Stimulated activated CD8-positive, alpha-beta memory T cell treated with anti-CD3 and anti-CD28 coated beads, Interleukin-4, amount 100 ng/mL, for 1 hour (primary cell): Measurements from ENCODE around the gene FAM241A.
"Not testable (repeated sequence)": the region's sequence is repeated elsewhere in the genome, so short reads cannot be mapped to it uniquely, and the experiment has no call there.

Source experiments
- DNase-seq, 2 donors: peaks; one replicate each; pipeline ENCODE4 v3.0.0-alpha.2; 2020; ENCODE audit warnings: low read depth in 2 of 2, low spot score in 1 of 2

The FAM241A gene

DNA sequence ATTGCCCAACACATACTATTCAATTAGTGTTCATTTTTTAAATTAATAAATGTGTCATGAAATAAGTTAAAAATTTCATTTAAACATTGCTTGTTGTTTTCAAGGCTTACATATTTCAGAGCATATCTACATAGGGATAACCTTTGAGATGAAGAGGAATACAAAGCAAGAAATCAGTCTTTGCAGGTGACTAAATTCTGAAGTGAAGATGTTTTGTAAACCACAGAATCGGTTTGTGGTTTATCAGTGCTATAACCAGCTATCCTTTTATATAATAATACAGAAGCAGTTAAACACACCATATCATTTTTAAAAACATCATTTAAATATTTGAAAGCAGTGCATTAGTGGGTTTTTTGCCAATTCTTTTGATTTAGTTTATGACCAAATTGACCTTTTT lies 26.9 kb downstream of the FAM241A start:
- DNase-seq = no peak

DNA sequence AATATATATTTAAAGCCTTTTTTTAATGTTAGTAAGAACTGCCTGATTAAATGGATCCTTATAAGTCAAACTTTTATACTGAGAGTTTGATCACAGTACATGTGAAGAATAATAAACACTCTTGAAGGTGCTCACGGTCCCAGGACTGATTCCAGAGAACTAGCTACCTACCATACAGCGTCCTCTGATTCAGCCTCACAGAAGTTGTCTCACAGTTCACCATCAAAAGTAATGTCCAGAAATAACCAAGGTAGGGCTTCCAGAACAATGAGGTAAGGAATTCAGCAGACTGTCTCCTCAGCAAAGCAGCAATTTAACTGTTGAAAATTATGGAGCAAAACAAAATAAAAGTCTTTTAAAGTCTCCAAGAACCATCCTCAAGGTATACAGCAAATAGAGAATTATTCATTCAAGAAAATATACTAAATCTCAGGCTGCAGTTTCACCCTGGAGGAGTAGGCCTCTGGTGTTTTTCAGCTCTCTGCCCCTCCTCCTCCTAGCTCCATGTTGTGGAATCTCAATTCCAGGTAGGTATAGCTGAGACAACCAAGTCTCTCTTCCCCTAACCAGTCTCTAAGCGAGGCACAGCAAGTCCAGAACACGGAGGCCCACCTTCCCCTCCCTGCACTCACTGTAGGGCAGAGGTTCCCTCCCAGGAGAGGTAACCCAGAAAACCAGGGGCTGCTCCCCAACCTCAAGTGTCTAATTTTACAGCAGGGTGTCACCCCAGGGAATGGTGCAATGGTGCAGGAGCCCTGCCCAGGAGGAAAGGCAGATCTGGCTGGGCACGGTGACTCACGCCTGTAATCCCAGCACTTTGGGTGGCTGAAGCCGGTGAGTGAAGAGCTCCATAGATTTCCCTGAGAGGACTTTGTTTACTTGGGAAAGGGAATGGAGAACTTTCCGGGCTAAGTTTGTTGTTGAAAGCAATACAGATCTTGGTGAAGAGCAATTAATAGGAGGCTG lies 28.6 kb downstream of the FAM241A start:
- DNase-seq = no peak

DNA sequence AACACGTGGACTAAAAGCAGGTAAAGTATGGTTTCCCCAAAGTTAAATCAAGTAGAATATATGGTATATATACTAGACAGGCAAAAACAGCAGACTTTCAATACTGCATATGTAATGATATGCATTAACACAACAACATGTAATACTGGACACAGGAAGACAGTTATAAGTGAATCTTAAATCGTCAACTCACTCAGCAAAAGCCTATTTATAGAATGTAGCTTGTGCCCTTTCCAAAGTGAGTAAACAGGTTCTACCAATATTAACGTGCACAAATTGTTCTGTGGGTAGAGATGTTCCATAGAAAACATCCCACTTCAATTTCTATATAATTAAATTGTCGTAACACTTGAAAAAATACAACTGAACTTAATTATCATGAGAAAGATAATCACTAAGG lies 30.6 kb downstream of the FAM241A start:
- DNase-seq = no peak

DNA sequence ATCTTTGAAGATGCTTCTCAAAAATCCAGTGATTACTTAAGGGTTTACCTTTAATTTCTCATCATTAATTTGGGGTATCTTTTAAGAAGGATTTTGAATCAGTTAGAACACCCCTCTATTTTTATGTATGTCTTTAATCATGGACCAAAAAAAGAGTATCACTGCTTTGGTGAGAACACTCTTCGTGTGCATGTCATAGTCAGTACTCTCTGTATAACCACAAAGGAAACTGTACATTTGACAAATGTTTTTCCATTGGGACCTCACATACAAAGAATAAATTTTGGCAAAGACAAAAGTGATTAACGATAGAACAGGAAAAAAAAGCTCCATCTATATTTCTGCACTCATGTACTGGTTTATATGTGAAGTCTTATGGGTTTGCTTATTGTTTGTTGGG lies 31.3 kb downstream of the FAM241A start:
- no peak for DNase-seq

DNA sequence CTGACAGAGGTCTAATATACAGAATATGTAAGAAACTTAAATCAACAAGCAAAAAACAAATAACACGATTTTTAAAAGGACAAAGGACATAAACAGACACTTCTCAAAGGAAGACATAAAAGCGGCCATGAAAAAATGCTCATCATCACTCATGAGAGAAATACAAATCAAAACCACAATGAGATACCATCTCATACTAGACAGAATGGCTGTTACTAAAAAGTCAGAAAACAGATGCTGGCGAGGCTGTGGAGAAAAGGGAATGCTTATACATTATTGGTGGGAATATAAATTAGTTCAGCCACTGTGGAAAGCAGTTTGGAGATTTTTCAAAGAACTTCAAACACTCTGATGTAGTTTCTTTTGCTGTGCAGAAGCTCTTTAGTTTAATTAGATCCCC lies 33.5 kb downstream of the FAM241A start:
- DNase-seq = not testable (repeated sequence)

DNA sequence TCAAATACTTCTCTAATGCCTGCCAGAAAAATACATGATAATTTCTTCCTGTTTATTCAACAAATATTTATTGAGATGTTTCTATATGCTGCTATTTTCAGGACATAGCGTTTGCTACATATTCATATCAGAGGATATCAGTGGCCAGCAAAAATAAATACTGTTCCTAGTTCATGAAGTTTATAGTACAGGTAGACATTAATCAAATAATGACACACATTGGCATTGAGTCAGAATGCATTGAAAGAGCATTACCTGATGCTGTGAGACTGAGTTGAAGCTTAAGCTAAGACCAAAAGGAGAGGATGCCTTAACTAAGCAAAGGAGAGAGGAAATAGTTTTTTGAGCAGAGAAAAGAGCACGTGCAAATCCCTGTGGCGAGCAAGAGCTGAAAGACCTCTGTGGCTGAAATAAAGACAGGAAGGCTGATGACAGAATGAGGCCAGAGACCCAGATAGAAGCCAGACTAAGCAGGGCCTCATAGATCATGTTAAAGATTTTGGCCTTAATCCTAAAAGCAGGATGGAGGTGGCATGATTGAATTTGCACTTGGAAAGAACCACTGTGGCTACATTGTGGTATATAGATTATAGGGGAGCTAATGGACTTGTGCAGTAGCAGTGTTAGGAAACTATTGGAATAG lies 36.2 kb downstream of the FAM241A start:
- no peak for DNase-seq

DNA sequence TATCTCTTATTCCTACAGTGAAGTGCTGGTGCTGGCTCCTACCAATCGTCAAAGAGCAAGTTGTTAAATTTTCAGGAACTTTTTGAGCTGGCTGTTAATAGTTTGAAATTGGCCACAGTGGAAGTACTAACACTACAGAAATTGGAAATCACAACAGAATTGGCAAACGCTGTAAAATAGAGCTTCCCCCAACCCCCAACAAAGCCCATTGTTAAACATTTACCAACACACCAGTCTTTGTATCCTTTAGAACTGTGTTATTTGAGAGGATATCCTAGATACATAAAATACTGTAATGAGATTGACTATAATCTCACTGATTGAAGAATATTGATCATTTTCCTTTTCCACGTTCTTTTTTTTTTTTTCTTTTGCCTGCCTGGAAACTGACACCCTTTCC lies 37.4 kb downstream of the FAM241A start:
- no peak for DNase-seq

DNA sequence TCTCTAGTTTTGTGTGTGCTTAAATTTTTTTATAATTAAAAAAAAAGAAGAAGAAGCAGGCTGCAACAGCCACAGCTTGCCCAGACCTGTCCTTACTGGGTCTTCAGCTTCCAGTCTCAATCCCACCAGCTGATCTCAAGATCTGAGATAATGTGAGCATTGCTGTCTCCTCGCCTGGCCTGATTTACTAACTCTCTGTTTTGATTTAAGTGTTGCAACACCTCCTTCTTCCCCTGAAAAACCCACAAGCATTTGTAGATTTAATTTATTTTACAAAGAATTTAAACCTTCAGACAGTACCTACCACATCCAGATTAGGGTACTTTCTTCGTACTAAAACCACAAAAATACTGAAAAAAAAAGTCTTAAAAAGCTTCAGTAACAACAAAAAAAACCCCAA lies 38.0 kb downstream of the FAM241A start:
- no peak for DNase-seq

DNA sequence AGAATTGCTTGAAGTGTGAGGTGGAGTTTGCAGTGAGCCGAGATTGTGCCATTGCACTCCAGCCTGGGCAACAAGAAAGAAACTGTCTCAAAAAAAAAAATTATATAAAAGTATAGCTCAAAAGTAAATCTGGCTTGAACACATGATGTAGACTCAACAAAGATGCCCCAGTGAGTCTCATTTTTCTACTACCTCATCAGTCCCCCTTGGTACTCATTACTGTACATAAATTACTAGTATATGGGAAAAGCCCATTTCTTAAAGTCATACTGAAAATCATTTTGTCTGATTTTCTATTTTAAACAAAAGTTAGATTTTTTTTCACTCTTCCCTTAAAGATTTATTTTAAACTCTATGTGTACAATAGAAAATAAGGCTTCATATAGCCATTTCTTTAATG lies 39.2 kb downstream of the FAM241A start:
- no peak for DNase-seq

DNA sequence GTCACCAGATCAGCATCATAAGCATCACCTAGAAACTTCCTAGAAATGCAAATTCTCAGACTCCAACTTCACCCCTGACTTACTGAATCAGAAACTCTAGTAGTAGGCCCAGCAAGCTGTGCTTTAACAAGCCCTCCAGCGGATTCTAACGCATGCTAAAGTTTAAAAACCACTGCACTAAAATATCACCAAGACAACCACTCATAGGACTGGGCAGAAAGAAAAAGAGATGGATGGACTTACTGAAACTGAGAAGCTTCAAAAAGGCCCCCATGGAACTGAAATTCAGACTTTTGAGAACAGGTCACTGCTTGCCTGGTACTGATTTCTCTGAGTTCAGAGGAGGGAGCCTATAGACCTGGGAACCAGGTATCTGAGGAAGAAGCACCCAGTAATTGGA lies 40.1 kb downstream of the FAM241A start:
- no peak for DNase-seq

DNA sequence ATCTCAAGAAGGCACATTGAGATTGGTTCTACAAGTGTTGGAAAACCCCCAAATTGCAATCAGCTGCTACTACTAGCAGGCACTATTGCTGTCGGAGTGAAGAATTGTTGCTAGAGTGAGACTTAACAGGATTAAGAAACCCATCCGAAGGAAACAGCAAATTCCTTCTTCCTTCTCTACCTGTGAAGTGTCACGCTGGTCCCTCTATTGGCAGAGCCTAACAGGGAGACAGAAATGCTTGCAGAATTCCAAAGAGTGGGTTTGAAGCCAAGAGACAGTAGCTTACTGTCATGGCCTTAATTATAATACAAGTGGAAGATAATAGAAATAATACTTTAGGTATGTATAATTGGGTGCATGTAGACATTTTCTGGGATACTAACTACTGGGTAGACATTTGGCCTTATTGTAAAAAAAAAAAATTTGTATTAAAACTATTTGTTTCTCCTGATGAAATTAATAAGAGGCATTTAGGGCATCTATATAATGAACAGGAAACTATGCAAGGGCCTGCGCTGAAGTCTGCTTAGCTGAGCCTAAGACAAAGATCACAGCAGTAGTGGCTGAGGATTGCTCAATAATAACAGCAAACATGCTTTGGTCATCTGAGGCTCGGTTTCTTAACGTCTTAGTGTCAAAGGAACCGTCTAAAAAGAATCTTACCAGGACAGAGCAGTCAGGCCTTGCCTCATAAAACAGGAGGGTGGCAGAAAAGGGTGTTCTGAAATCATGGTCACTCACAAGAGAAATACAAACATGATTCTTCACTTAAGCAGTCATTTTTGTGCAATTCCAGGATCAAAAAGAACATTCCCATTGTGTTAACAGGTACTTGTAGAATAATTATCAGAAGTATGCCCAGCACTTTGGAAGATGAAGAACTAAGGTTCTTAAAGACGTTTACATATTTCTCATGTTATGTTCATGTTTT lies 40.8 kb downstream of the FAM241A start:
- DNase-seq = no peak

DNA sequence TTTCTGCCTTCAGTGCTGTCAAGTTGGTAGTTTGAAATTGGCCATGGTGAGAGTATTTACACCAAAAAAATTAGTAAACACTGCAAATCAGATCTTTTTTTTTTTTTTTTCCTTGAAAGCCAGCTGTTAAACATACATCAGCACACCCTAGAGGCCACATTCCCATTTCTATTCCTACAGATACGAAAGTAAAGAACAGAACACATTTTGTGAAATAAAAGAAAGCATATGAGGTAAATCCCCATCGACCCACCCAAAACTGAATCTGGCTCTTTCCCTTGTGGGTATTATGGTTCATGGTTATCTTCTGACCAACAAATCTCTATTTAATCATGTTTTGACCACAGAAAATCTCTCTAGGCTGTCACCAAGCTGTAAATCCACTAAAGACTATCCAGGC lies 44.5 kb downstream of the FAM241A start:
- no peak for DNase-seq

DNA sequence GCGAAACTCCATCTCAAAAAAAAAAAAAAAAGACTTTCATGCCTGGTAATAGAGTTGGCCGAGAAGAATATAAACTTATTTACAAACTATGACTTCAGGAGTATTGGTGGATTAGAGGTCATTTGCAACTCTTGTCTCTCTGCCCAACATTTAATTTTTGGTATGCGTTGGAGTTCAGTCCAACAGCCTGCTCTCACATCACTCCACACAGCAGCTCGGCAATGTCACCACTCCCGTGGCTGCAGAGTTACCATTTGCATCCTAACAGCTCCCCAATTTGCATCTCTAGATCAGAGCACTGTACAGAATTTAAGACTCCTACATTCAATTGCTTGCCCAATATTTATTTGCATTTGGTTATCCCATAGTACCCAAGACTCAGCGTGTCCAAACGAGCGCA lies 45.4 kb downstream of the FAM241A start:
- no peak for DNase-seq

DNA sequence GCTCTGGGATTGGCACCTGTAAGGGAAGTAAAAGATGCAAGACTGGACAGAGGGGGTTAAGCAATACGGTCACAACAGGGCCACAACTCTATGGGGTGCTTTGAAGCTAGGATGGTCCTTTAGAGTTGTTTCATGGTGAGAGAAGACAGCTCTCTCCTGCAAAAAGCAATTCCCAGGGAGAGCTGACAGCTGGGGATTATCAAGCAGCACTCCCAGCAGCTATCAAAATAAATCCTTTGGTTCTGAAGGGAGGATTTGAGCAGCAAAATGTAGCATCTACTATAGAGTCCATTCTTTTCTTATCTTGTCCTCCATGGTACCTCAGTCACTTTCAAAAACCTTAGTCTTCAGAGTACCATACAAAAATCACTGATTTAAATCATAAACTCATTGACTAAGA lies 51.2 kb downstream of the FAM241A start:
- no peak for DNase-seq

DNA sequence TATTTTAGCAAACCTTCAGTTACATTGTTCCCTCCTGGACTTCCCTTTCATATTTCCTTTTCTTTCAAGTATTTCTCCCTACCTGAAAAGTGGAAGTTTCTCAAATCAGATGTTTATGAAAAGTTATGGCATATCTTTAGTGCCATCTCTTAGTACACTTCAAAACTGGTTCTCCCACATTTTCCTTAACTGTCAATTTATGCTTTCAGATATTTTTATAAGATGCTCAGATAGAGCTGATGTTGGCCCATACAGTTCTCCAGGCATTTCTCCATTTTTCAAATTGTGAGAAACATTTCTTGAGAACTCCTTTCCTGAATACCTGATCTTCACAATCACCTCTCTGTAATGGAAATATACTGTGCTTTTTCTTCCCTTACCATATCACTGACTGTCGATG lies 53.8 kb downstream of the FAM241A start:
- DNase-seq = no peak

DNA sequence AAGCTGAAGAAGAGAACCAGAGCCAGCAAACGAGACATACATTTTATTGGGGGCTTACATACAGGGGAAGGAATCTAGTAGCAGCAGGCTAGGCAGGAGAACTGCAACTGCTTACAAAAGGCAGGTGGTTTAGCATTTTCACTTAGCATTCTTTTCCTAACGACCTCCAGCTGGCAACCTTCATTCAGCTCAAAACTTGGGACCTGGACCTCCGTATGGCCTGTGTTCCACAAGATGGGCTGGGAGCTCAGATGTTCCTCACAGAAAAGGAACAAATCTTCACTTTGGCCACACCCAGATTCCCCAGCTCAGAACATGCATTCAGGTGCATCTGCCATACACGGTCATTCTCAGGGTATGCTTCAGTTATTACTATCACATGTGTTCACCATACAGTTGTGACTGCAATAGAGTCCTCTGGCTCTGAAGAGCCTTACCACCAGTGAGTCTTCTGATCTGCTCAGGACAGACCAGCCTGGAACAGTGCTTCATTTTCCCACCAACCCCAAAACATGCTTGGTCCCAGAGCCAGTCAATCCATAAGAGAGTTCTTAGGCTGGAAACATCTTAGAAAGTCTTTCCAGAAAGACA lies 56.8 kb downstream of the FAM241A start:
- DNase-seq = no peak

DNA sequence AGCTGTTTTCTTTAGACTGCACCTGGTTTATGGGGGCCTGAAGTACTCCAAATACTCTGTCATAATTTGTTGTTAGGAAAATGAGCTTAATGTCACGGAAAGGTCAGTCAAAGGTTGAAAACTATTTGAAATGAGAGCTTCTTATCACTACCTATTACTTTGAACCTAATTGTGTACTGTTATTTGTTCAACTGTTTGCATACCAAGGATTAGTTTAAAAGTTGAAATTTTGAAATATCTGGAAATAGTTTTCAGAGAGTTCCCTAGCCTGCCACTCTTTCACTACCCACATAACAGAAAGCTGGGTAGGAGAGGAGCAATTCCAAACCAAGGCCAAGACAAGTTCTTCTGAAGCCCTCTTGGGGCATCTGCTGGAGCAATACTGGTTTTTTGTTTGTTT lies 58.3 kb downstream of the FAM241A start:
- no peak for DNase-seq

DNA sequence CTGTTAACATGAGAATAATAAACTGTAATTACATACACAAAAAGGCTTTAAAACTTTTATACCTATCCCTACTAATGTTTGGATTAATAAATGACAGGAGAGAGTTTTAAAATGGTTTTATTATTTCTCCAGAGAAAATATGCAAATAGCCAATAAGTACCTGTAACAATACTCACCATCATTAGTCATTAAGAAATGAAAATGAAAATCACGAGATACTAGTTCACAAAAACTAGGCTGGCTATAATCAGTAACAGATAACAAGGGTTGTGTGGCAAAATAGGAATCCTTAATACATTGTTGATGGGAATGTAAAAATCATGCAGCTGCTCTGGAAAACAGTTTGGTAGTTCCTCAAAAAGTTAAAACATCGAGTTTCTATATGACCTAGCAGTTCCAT lies 61.2 kb downstream of the FAM241A start:
- no peak for DNase-seq

DNA sequence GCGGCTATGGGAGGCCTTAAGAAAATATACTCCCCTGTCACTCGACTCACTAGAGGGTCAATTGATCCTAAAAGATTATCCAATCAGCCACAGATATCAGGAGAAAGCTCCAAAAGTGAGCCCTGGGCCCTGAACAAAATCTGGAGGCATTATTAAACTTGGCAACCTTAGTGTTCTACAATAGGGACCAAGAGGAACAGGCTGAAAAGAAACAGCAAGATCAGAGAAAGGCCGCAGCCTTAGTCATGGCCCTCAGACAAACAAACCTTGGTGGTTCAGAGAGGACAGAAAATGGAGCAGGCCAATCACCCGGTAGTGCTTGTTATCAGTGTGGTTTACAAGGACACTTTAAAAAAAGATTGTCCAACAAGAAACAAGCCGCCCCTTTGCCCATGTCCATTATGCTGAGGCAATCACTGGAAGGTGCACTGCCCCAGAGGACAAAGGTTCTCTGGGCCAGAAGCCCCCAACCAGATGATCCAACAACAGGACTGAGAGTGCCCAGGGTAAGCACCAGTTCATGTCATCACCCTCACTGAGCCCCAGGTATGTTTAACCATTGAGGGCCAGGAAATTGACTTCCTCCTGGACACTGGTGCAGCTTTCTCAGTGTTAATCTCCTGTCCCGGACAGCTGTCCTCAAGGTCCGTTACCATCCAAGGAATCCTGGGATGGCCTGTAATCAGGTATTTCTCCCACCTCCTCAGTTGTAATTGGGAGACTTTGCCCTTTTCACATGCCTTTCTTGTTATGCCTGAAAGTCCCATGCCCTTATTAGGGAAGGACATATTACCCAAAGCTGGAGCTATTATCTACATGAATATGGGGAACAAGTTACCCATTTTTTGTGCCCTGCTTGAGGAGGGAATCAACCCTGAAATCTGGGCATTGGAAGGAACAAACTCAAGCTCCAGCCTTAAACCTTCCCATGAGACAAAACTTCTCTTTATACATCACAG lies 63.2 kb downstream of the FAM241A start:
- DNase-seq = not testable (repeated sequence)

DNA sequence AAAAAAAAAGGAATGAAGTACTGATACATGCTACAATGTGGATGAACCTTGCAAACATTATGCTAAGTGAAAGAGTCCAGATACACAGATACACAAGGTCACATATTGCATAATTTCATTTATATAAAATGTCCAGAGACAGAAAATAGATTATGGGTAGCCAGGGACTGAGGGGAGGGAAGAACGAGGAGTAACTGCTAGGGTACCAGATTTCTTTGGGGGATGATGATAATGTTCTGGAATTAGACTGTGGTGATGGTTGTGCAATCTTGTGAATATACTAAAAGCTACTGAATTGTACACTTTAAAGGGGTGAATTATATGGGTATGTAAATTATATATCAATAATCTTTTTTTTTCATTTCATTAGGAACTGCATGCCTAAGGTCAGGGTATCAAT lies 65.5 kb downstream of the FAM241A start:
- no peak for DNase-seq
